ENCODE measurements around the gene AFM. TPM values are rescaled to one million over a fixed set of nuclear protein-coding genes. Genes with fewer than 3 reads are reported as not detected.

AFM gene
- total and polyA plus RNA-seq, 2 of the 13 experiments (the other 11 are each of a cell fraction or from before 2014, with no cell fraction given) = 0.13 to 1.8 TPM

- TF ChIP-seq ZNF18 (CRISPR knock-in tag; IDR thresholded peaks at IDR 0.05; ENCODE audit: insufficient replicate concordance) (no peak), CEBPG (CRISPR knock-in tag; IDR thresholded peaks at IDR 0.05) (peak; percentile 71), SALL1 (CRISPR knock-in tag; IDR thresholded peaks at IDR 0.05) (peak; percentile 18; the same call in 1 of the 2 replicates), RARA (CRISPR knock-in tag; IDR thresholded peaks at IDR 0.05) (0 out of 2 replicates have a peak, but pooled peaks have one; percentile 46), ZNF318 (CRISPR knock-in tag; IDR thresholded peaks at IDR 0.05) (no peak), HOMEZ (CRISPR knock-in tag; IDR thresholded peaks at IDR 0.05; ENCODE audit: low read depth) (peak; percentile 81; the same call in 1 of the 2 replicates), ZNF350 (CRISPR knock-in tag; IDR thresholded peaks at IDR 0.05; ENCODE audit: borderline replicate concordance, low read depth) (no peak), MAFK (conservative IDR thresholded peaks at IDR 0.05 in 1 of 2, IDR thresholded peaks at IDR 0.05 in 1 of 2; ENCODE audit: low read length in 2 of 2) (peak in 1 of 2 experiments; percentile 2; a peak in 1 of 4 replicates), CREB1 (IDR thresholded peaks at IDR 0.05) (no peak), CREB1 (CRISPR knock-in tag; IDR thresholded peaks at IDR 0.05) (0 out of 2 replicates have a peak, but pooled peaks have one; percentile 40), HES4 (CRISPR knock-in tag; IDR thresholded peaks at IDR 0.05; ENCODE audit: borderline replicate concordance) (no peak), FOXA3 (CRISPR knock-in tag; IDR thresholded peaks at IDR 0.05) (peak; percentile 88), KLF13 (CRISPR knock-in tag; IDR thresholded peaks at IDR 0.05) (no peak), ZNF816 (CRISPR knock-in tag; IDR thresholded peaks at IDR 0.05; ENCODE audit: borderline replicate concordance) (no peak), ZSCAN31 (CRISPR knock-in tag; IDR thresholded peaks at IDR 0.05; ENCODE audit: low read depth) (no peak), KDM5B (CRISPR knock-in tag; IDR thresholded peaks at IDR 0.05; ENCODE audit: borderline replicate concordance) (no peak), ATF1 (CRISPR knock-in tag; IDR thresholded peaks at IDR 0.05) (peak; percentile 44; the same call in 1 of the 2 replicates), FOXP1 (IDR thresholded peaks at IDR 0.05) (0 out of 2 replicates have a peak, but pooled peaks have one; percentile 10), FOXP1 (CRISPR knock-in tag; IDR thresholded peaks at IDR 0.05) (peak; percentile 90), MAFF (IDR thresholded peaks at IDR 0.05; ENCODE audit: low read depth, low read length) (peak; percentile 19; the same call in 1 of the 2 replicates), KMT2B (CRISPR knock-in tag; IDR thresholded peaks at IDR 0.05) (0 out of 2 replicates have a peak, but pooled peaks have one; percentile 25), TMF1 (CRISPR knock-in tag; IDR thresholded peaks at IDR 0.05; ENCODE audit: low read depth) (no peak)
These were observed 26.0 kb downstream of the AFM start (continued) for GRCh38 chr4:73507541-73507940.
